ENCODE measurements around the gene KLRC2. TPM values are rescaled to one million over a fixed set of nuclear protein-coding genes. Genes with fewer than 3 reads are reported as not detected.
"Not testable (repeated sequence)": the region's sequence is repeated elsewhere in the genome, so short reads cannot be mapped to it uniquely, and the experiment has no call there.

The KLRC2 gene
- total RNA-seq, 2 experiments from 2014 or later: not detected

GRCh38 chr12:10437601-10438000 is 1.8 kb upstream of the KLRC2 start:
- DNase-seq; H3K27me3 Mint-ChIP-seq; H3K4me3 Mint-ChIP-seq; POLR2A ChIA-PET; CTCF ChIA-PET; H3K4me1 Mint-ChIP-seq; H3K36me3 Mint-ChIP-seq (ENCODE audit: low read depth); H3K27ac Mint-ChIP-seq; H3K9me3 Mint-ChIP-seq: not testable (repeated sequence)

- H3K4me3 Mint-ChIP-seq; H3K9me3 Mint-ChIP-seq; POLR2A ChIA-PET; H3K27ac Mint-ChIP-seq; H3K36me3 Mint-ChIP-seq (ENCODE audit: low read depth); DNase-seq; H3K27me3 Mint-ChIP-seq; H3K4me1 Mint-ChIP-seq; CTCF ChIA-PET: not testable (repeated sequence)
Measured at GRCh38 chr12:10430623-10431022, 5.2 kb downstream of the KLRC2 start.

- POLR2A ChIA-PET; DNase-seq; CTCF ChIA-PET; H3K27me3 Mint-ChIP-seq; H3K27ac Mint-ChIP-seq; H3K9me3 Mint-ChIP-seq; H3K4me3 Mint-ChIP-seq; H3K4me1 Mint-ChIP-seq; H3K36me3 Mint-ChIP-seq (ENCODE audit: low read depth): not testable (repeated sequence)
Measured at GRCh38 chr12:10425938-10426337, 9.9 kb downstream of the KLRC2 start.

- CTCF ChIA-PET; H3K27me3 Mint-ChIP-seq; H3K36me3 Mint-ChIP-seq (ENCODE audit: low read depth); H3K4me3 Mint-ChIP-seq; POLR2A ChIA-PET; H3K4me1 Mint-ChIP-seq; DNase-seq; H3K27ac Mint-ChIP-seq; H3K9me3 Mint-ChIP-seq: not testable (repeated sequence)
Measured at GRCh38 chr12:10424260-10424899, 11.4 kb downstream of the KLRC2 start.

- CTCF ChIA-PET; H3K4me3 Mint-ChIP-seq; H3K27ac Mint-ChIP-seq; H3K36me3 Mint-ChIP-seq (ENCODE audit: low read depth); H3K4me1 Mint-ChIP-seq; POLR2A ChIA-PET; DNase-seq; H3K27me3 Mint-ChIP-seq; H3K9me3 Mint-ChIP-seq: not testable (repeated sequence)
Measured at GRCh38 chr12:10422159-10422558, 13.7 kb downstream of the KLRC2 start.

- H3K27ac Mint-ChIP-seq; H3K36me3 Mint-ChIP-seq (ENCODE audit: low read depth); CTCF ChIA-PET; POLR2A ChIA-PET; DNase-seq; H3K4me1 Mint-ChIP-seq; H3K27me3 Mint-ChIP-seq; H3K9me3 Mint-ChIP-seq; H3K4me3 Mint-ChIP-seq: not testable (repeated sequence)
Measured at GRCh38 chr12:10420334-10420733, 15.5 kb downstream of the KLRC2 start, which contains the start of gene KLRC3. TSS of gene KLRC3 (minus strand) at chr12:10420595. CDS start at chr12:10420550, 45 bp downstream.

- peaks cover 19% of the 10 kb centered on the region for H3K27me3 Mint-ChIP-seq
- H3K4me3 Mint-ChIP-seq: no peak within 1 kb of the TSS
- H3K36me3 Mint-ChIP-seq (ENCODE audit: low read depth): no peaks in the 10 kb centered on the region
- POLR2A ChIA-PET: no interaction called here
- no peaks in the 10 kb centered on the region for H3K4me1 Mint-ChIP-seq
- CTCF ChIA-PET: no interaction called here
- no peaks in the 10 kb centered on the region for H3K9me3 Mint-ChIP-seq
- DNase-seq: no peak
- H3K27ac Mint-ChIP-seq: no peak within 1 kb of the TSS
Measured at GRCh38 chr12:10409392-10409791, 26.4 kb downstream of the KLRC2 start, which contains the start of gene KLRC4. TSS of gene KLRC4 (minus strand) at chr12:10409757. CDS start at chr12:10409575, 182 bp downstream.

GRCh38 chr12:10408842-10409241 is 27.0 kb downstream of the KLRC2 start:
- Mint-ChIP-seq H3K4me1 (no peaks in the 10 kb centered on the region), H3K36me3 (ENCODE audit: low read depth) (no peaks in the 10 kb centered on the region), H3K4me3 (no peak overlapping the region), H3K9me3 (no peaks in the 10 kb centered on the region), H3K27me3 (peaks cover 19% of the 10 kb centered on the region), H3K27ac (no peak overlapping the region)
- ChIA-PET CTCF (no interaction called here), POLR2A (no interaction called here)
- no peak for DNase-seq

- H3K36me3 Mint-ChIP-seq (ENCODE audit: low read depth): no peaks in the 10 kb centered on the region
- H3K9me3 Mint-ChIP-seq: no peaks in the 10 kb centered on the region
- no peak overlapping the region for H3K4me3 Mint-ChIP-seq
- ChIA-PET POLR2A (no interaction called here), CTCF (no interaction called here)
- H3K27ac Mint-ChIP-seq: no peak overlapping the region
- H3K4me1 Mint-ChIP-seq: no peaks in the 10 kb centered on the region
- peaks cover 19% of the 10 kb centered on the region for H3K27me3 Mint-ChIP-seq
- DNase-seq: no peak
Measured at GRCh38 chr12:10406725-10407124, 29.1 kb downstream of the KLRC2 start.

GRCh38 chr12:10405294-10405693 is 30.5 kb downstream of the KLRC2 start:
- no peak for DNase-seq
- Mint-ChIP-seq H3K27ac (no peak overlapping the region), H3K36me3 (ENCODE audit: low read depth) (no peaks in the 10 kb centered on the region), H3K4me3 (no peak overlapping the region), H3K27me3 (peaks cover 21% of the 10 kb centered on the region), H3K9me3 (no peaks in the 10 kb centered on the region), H3K4me1 (no peaks in the 10 kb centered on the region)
- CTCF ChIA-PET: no interaction called here
- POLR2A ChIA-PET: no interaction called here

- H3K36me3 Mint-ChIP-seq (ENCODE audit: low read depth): no peaks in the 10 kb centered on the region
- no peaks in the 10 kb centered on the region for H3K4me1 Mint-ChIP-seq
- POLR2A ChIA-PET: no interaction called here
- CTCF ChIA-PET: no interaction called here
- H3K27ac Mint-ChIP-seq: no peak overlapping the region
- no peak for DNase-seq
- H3K9me3 Mint-ChIP-seq: no peaks in the 10 kb centered on the region
- no peak overlapping the region for H3K4me3 Mint-ChIP-seq
- H3K27me3 Mint-ChIP-seq: peaks cover 21% of the 10 kb centered on the region
Measured at GRCh38 chr12:10404798-10405197, 31.0 kb downstream of the KLRC2 start.

GRCh38 chr12:10400829-10401228 is 35.0 kb downstream of the KLRC2 start:
- DNase-seq: no peak
- H3K4me3 Mint-ChIP-seq: no peak overlapping the region
- CTCF ChIA-PET: no interaction called here

GRCh38 chr12:10398168-10398567 is 37.6 kb downstream of the KLRC2 start:
- no peak overlapping the region for H3K27ac Mint-ChIP-seq
- CTCF ChIA-PET: no interaction called here
- POLR2A ChIA-PET: no interaction called here
- H3K4me3 Mint-ChIP-seq: no peak overlapping the region
- peaks cover 11% of the 10 kb centered on the region for H3K27me3 Mint-ChIP-seq
- H3K36me3 Mint-ChIP-seq (ENCODE audit: low read depth): no peaks in the 10 kb centered on the region
- peaks cover 8% of the 10 kb centered on the region for H3K4me1 Mint-ChIP-seq
- DNase-seq: no peak
- no peaks in the 10 kb centered on the region for H3K9me3 Mint-ChIP-seq

More at GRCh38 chr12:10400829-10401228, 35.0 kb downstream of the KLRC2 start:
- peaks cover under 1% of the 10 kb centered on the region for H3K4me1 Mint-ChIP-seq
- H3K36me3 Mint-ChIP-seq (ENCODE audit: low read depth): no peaks in the 10 kb centered on the region
- no peak overlapping the region for H3K27ac Mint-ChIP-seq
- peaks cover 10% of the 10 kb centered on the region for H3K27me3 Mint-ChIP-seq
- POLR2A ChIA-PET: no interaction called here
- no peaks in the 10 kb centered on the region for H3K9me3 Mint-ChIP-seq

- Mint-ChIP-seq H3K36me3 (ENCODE audit: low read depth) (no peaks in the 10 kb centered on the region), H3K4me1 (peaks cover 8% of the 10 kb centered on the region), H3K27ac (no peak overlapping the region), H3K9me3 (no peaks in the 10 kb centered on the region), H3K27me3 (peaks cover 14% of the 10 kb centered on the region), H3K4me3 (no peak overlapping the region)
- no peak for DNase-seq
- POLR2A ChIA-PET: no interaction called here
- CTCF ChIA-PET: no interaction called here
Measured at GRCh38 chr12:10397296-10397695, 38.5 kb downstream of the KLRC2 start.
